HG02885 (cell line): ENCODE data around the gene ATG10.
"Not testable (repeated sequence)": the region's sequence is repeated elsewhere in the genome, so short reads cannot be mapped to it uniquely, and the experiment has no call there.

Experiments used
- ATAC-seq: cut with Tn5 transposase; IDR thresholded peaks from one replicate; pipeline ENCODE4 v1.9.1; 2021; ENCODE audit warnings: mild to moderate bottlenecking; ENCODE audit not compliant: unreplicated experiment, poor library complexity

ATG10 gene

GRCh38 chr5:81980598-81981260, 8.9 kb downstream of the ATG10 start:
- no peak for ATAC-seq

DNA sequence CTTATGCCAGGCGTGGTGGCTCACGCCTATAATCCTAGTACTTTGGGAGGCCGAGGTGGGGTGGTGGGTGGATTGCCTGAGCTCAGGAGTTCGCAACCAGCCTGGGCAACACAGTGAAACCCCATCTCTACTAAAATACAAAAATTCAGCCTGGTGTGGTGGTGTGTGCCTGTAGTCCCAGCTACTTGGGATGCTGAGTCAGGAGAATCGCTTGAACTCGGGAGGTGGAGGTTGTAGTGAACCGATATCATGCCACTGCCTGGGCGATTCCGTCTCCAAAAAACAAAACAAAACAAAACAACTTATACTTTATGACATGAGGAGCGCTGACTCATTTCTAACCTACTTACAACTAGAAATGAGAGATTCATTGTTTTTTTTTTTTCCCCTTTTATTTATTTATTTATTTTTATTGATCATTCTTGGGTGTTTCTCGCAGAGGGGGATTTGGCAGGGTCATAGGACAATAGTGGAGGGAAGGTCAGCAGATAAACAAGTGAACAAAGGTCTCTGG, 10.4 kb downstream of the ATG10 start:
- ATAC-seq: not testable (repeated sequence)

DNA sequence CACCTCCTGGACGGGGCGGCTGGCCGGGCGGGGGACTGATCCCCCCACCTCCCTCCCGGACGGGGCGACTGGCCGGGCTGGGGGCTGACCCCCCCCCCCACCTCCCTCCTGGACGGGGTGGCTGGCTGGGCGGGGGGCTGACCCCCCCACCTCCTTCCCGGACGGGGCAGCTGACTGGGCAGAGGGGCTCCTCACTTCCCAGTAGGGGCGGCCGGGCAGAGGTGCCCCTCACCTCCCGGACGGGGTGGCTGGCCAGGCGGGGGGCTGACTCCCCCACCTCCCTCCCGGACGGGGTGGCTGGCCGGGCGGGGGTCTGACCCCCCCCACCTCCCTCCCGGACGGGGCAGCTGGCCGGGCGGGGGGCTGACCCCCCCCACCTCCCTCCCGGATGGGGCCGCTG, 11.3 kb downstream of the ATG10 start:
- ATAC-seq: not testable (repeated sequence)

- ATAC-seq: not testable (repeated sequence)
Observed at GRCh38 chr5:81983563-81983962, 11.7 kb downstream of the ATG10 start.

GRCh38 chr5:81986126-81986525, 14.3 kb downstream of the ATG10 start:
- ATAC-seq: no peak

DNA sequence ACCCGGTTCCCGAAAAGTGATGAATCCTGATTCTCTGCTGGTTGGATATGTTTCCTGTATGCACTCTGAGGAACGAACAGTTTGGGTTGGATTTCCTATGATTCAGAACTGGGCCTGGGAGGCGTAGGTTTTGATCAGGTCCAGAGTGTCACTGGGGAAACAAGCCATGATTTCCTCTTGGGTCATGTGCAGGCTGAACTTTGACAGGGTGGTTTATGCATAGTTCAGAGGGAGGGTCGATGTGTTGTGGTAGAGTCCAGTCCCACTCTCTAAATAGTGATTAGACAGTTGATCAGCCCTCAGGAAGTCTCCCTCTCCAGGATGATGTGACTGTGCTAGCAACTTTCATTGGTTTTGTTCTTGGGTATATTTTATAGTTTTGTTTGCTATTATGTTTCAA, 17.4 kb downstream of the ATG10 start:
- no peak for ATAC-seq

DNA sequence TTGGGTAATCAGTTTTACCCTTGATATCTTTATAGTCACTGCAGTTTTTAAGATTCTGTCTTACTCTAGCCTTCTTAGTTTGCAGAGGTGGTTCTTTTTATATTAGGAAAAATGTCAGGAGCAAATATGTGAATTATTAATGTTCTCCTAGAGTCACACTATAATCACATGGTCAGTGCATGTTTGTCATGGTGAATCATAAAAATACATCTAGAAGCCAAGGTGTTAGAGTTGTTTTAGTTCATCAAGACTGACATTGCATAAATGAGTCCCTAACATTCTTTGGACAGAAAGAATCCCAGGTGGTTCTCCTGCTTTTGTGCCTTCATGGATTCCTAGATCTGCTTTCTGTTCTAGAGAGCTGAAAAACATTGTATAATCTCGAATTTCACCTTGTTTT, 22.9 kb downstream of the ATG10 start:
- no peak for ATAC-seq

- no peak for ATAC-seq
Observed at GRCh38 chr5:81995407-81995806, 23.6 kb downstream of the ATG10 start.

GRCh38 chr5:82004511-82004910, 32.7 kb downstream of the ATG10 start:
- no peak for ATAC-seq

- not testable (repeated sequence) for ATAC-seq
Observed at GRCh38 chr5:82009869-82010268, 38.0 kb downstream of the ATG10 start.

GRCh38 chr5:82010696-82011095, 38.9 kb downstream of the ATG10 start:
- ATAC-seq: no peak

- no peak for ATAC-seq
Observed at GRCh38 chr5:82011761-82012160, 39.9 kb downstream of the ATG10 start.

DNA sequence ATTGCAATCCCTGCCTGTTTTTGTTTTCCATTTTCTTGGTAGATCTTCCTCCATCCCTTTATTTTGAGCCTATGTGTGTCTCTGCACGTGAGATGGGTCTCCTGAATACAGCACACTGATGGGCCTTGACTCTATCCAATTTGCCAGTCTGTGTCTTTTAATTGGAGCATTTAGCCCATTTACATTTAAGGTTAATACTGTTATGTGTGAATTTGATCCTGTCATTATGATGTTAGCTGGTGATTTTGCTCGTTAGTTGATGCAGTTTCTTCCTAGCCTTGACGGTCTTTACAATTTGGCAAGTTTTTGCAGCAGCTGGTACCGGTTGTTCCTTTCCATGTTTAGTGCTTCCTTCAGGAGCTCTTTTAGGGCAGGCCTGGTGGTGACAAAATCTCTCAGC, 42.8 kb downstream of the ATG10 start:
- ATAC-seq: not testable (repeated sequence)

DNA sequence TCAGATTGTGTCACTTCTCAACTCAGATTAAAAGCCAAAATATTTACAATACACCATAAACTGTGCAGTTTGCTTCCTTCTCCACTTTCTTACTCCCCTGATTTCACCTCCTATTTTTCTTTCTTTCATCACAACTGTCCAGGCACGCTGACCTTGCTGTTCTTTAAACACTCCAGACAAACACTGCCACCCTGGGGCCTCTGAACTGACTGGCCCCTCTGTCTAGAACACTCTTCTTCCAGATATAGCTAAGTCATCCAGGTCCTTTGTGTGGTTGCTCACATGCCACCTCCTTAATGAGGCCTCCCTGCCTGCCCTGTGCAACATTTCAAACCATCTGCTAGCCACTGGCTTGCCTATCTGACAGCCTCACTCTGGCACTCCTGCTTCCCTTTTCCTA, 46.6 kb downstream of the ATG10 start:
- ATAC-seq: no peak

GRCh38 chr5:82019342-82020138, 47.7 kb downstream of the ATG10 start:
- ATAC-seq: no peak

GRCh38 chr5:82022499-82022898, 50.7 kb downstream of the ATG10 start:
- ATAC-seq: no peak

- ATAC-seq: no peak
Observed at GRCh38 chr5:82023644-82024043, 51.8 kb downstream of the ATG10 start.

- no peak for ATAC-seq
Observed at GRCh38 chr5:82031220-82032119, 59.6 kb downstream of the ATG10 start.

GRCh38 chr5:82042894-82043293, 71.1 kb downstream of the ATG10 start:
- not testable (repeated sequence) for ATAC-seq

- ATAC-seq: no peak
Observed at GRCh38 chr5:82044010-82044409, 72.2 kb downstream of the ATG10 start.
